HL-60 (cell line): ENCODE results near the gene KLK12.

Experiments
- GABPA ChIP-seq: IDR thresholded peaks from 2 replicates; pipeline ENCODE4 v1.6.1; 2012; ENCODE audit warnings: low read depth
- POLR2AphosphoS5 ChIP-seq: IDR thresholded peaks from 2 replicates; pipeline ENCODE4 v1.6.1; 2012; ENCODE audit warnings: low read depth
- SPI1 ChIP-seq: IDR thresholded peaks from 2 replicates; pipeline ENCODE4 v1.6.1; 2012; ENCODE audit warnings: low read depth, mild to moderate bottlenecking, borderline replicate concordance
- TF ChIP-seq, protein P1 (sequence below): IDR thresholded peaks from one replicate; pipeline ENCODE4 v1.5.1; 2011; ENCODE audit warnings: low read length, control low read depth, inconsistent platforms; ENCODE audit not compliant: insufficient read depth
- TF ChIP-seq, protein P2 (sequence below): IDR thresholded peaks from 2 replicates; pipeline ENCODE4 v1.6.1; 2012; ENCODE audit warnings: low read depth; ENCODE audit not compliant: insufficient replicate concordance

DNA sequence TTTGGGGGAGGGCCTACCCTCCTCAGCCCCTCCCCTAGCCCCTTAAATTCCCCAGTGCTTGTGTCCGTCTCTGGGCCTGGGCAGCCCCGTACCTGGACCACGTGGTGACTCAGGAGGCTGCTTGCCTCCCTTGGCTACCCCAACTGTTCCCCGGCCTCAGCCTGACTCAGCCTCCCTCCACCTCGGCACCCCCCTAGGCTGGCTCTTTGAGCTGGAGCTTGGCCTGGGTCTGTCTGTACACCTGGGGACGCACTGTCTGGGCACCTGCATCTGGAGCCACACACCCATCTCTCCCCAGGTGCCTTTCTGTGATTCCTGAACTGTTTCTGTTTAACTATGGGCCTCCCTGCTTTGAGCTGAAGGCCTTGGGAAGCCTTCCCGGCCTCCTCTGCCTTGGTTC, 49.7 kb upstream of the KLK12 start:
- TF ChIP-seq, protein P1, sequence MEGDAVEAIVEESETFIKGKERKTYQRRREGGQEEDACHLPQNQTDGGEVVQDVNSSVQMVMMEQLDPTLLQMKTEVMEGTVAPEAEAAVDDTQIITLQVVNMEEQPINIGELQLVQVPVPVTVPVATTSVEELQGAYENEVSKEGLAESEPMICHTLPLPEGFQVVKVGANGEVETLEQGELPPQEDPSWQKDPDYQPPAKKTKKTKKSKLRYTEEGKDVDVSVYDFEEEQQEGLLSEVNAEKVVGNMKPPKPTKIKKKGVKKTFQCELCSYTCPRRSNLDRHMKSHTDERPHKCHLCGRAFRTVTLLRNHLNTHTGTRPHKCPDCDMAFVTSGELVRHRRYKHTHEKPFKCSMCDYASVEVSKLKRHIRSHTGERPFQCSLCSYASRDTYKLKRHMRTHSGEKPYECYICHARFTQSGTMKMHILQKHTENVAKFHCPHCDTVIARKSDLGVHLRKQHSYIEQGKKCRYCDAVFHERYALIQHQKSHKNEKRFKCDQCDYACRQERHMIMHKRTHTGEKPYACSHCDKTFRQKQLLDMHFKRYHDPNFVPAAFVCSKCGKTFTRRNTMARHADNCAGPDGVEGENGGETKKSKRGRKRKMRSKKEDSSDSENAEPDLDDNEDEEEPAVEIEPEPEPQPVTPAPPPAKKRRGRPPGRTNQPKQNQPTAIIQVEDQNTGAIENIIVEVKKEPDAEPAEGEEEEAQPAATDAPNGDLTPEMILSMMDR: no peak
- TF ChIP-seq POLR2AphosphoS5: no peak
- no peak for TF ChIP-seq SPI1
- TF ChIP-seq, protein P2, sequence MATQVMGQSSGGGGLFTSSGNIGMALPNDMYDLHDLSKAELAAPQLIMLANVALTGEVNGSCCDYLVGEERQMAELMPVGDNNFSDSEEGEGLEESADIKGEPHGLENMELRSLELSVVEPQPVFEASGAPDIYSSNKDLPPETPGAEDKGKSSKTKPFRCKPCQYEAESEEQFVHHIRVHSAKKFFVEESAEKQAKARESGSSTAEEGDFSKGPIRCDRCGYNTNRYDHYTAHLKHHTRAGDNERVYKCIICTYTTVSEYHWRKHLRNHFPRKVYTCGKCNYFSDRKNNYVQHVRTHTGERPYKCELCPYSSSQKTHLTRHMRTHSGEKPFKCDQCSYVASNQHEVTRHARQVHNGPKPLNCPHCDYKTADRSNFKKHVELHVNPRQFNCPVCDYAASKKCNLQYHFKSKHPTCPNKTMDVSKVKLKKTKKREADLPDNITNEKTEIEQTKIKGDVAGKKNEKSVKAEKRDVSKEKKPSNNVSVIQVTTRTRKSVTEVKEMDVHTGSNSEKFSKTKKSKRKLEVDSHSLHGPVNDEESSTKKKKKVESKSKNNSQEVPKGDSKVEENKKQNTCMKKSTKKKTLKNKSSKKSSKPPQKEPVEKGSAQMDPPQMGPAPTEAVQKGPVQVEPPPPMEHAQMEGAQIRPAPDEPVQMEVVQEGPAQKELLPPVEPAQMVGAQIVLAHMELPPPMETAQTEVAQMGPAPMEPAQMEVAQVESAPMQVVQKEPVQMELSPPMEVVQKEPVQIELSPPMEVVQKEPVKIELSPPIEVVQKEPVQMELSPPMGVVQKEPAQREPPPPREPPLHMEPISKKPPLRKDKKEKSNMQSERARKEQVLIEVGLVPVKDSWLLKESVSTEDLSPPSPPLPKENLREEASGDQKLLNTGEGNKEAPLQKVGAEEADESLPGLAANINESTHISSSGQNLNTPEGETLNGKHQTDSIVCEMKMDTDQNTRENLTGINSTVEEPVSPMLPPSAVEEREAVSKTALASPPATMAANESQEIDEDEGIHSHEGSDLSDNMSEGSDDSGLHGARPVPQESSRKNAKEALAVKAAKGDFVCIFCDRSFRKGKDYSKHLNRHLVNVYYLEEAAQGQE: no peak
- no peak for TF ChIP-seq GABPA
